Activated CD4-positive, alpha-beta memory T cell treated with anti-CD3 and anti-CD28 coated beads, Interleukin-2, amount 10 ng/mL, durations not matched to agents 7 days and 5 days (primary cell): ENCODE results near the gene TP63. TPM values are rescaled to one million over a fixed set of nuclear protein-coding genes. Genes with fewer than 3 reads are reported as not detected.
"Not testable (repeated sequence)": the region's sequence is repeated elsewhere in the genome, so short reads cannot be mapped to it uniquely, and the experiment has no call there.

Experiments used
- CTCF ChIA-PET: fragments of 350-600 bp; sonication (Branson Sonifier 250); formaldehyde crosslinking; loops from one replicate; lab custom pipeline; 2021; ENCODE audit warnings: antibody characterized with exemption, inconsistent platforms; lab: Charles Lee
- POLR2A ChIA-PET: fragments of 350-600 bp; sonication (Branson Sonifier 250); formaldehyde crosslinking; loops from one replicate; lab custom pipeline; 2021; ENCODE audit warnings: antibody characterized with exemption; lab: Charles Lee
- DNase-seq: peaks from one replicate; pipeline ENCODE4 v3.0.0-alpha.2; 2020
- H3K27ac Mint-ChIP-seq: one replicate; pipeline ENCODE4 v1.8.0; 2021; ENCODE audit warnings: mild to moderate bottlenecking, mixed read lengths
- H3K27me3 Mint-ChIP-seq: one replicate; pipeline ENCODE4 v1.8.0; 2021; ENCODE audit warnings: mixed read lengths
- H3K36me3 Mint-ChIP-seq: one replicate; pipeline ENCODE4 v1.8.0; 2021; ENCODE audit warnings: low read depth, mixed read lengths
- H3K4me1 Mint-ChIP-seq: one replicate; pipeline ENCODE4 v1.8.0; 2021; ENCODE audit warnings: mixed read lengths
- H3K4me3 Mint-ChIP-seq: one replicate; pipeline ENCODE4 v1.8.0; 2021; ENCODE audit warnings: mild to moderate bottlenecking, mixed read lengths
- H3K9me3 Mint-ChIP-seq: one replicate; pipeline ENCODE4 v1.8.0; 2021; ENCODE audit warnings: mixed read lengths
- total RNA-seq, 2 experiments: library from RNA; stranded (reverse); gene quantifications; one replicate each; pipeline ENCODE4 v1.2.3, GENCODE V29; 2021

TP63 gene
- total RNA-seq, 2 experiments from 2014 or later: 1.1 to 1.7 TPM

GRCh38 chr3:189632242-189632641, 1.1 kb downstream of the TP63 start:
- no peak overlapping the region for H3K4me3 Mint-ChIP-seq
- CTCF ChIA-PET: no interaction called here
- H3K36me3 Mint-ChIP-seq: no peaks in the 10 kb centered on the region
- H3K4me1 Mint-ChIP-seq: peaks cover 18% of the 10 kb centered on the region
- POLR2A ChIA-PET: no interaction called here
- DNase-seq: no peak
- no peaks in the 10 kb centered on the region for H3K9me3 Mint-ChIP-seq
- H3K27ac Mint-ChIP-seq: no peak overlapping the region
- H3K27me3 Mint-ChIP-seq: no peaks in the 10 kb centered on the region

GRCh38 chr3:189635339-189635738, 4.2 kb downstream of the TP63 start:
- CTCF ChIA-PET: no interaction called here

GRCh38 chr3:189636048-189636447, 4.9 kb downstream of the TP63 start:
- H3K9me3 Mint-ChIP-seq: no peaks in the 10 kb centered on the region
- no peak overlapping the region for H3K27ac Mint-ChIP-seq
- no peaks in the 10 kb centered on the region for H3K36me3 Mint-ChIP-seq
- CTCF ChIA-PET: no interaction called here
- H3K4me3 Mint-ChIP-seq: no peak overlapping the region
- H3K4me1 Mint-ChIP-seq: peaks cover 6% of the 10 kb centered on the region
- H3K27me3 Mint-ChIP-seq: no peaks in the 10 kb centered on the region
- POLR2A ChIA-PET: no interaction called here
- DNase-seq: no peak

More at GRCh38 chr3:189635339-189635738, 4.2 kb downstream of the TP63 start:
- POLR2A ChIA-PET: no interaction called here
- no peaks in the 10 kb centered on the region for H3K36me3 Mint-ChIP-seq
- H3K9me3 Mint-ChIP-seq: no peaks in the 10 kb centered on the region
- no peak for DNase-seq
- no peak overlapping the region for H3K27ac Mint-ChIP-seq
- no peak overlapping the region for H3K4me3 Mint-ChIP-seq
- no peaks in the 10 kb centered on the region for H3K27me3 Mint-ChIP-seq
- H3K4me1 Mint-ChIP-seq: peaks cover 12% of the 10 kb centered on the region

- H3K27ac Mint-ChIP-seq: no peak overlapping the region
- ChIA-PET CTCF (no interaction called here), POLR2A (no interaction called here)
- H3K9me3 Mint-ChIP-seq: no peaks in the 10 kb centered on the region
- no peaks in the 10 kb centered on the region for H3K36me3 Mint-ChIP-seq
- no peak overlapping the region for H3K4me3 Mint-ChIP-seq
- no peak for DNase-seq
- H3K27me3 Mint-ChIP-seq: no peaks in the 10 kb centered on the region
- H3K4me1 Mint-ChIP-seq: peaks cover 4% of the 10 kb centered on the region
Measured at GRCh38 chr3:189637750-189638149, 6.6 kb downstream of the TP63 start.

- Mint-ChIP-seq H3K4me1 (peaks cover 4% of the 10 kb centered on the region), H3K9me3 (no peaks in the 10 kb centered on the region), H3K27ac (no peak overlapping the region), H3K27me3 (no peaks in the 10 kb centered on the region), H3K36me3 (no peaks in the 10 kb centered on the region), H3K4me3 (no peak overlapping the region)
- DNase-seq: no peak
- CTCF ChIA-PET: no interaction called here
- POLR2A ChIA-PET: no interaction called here
Measured at GRCh38 chr3:189638276-189639031, 7.3 kb downstream of the TP63 start.

- no peaks in the 10 kb centered on the region for H3K36me3 Mint-ChIP-seq
- peaks cover 4% of the 10 kb centered on the region for H3K9me3 Mint-ChIP-seq
- H3K27ac Mint-ChIP-seq: no peak overlapping the region
- ChIA-PET CTCF (no interaction called here), POLR2A (no interaction called here)
- no peak for DNase-seq
- peaks cover 4% of the 10 kb centered on the region for H3K4me1 Mint-ChIP-seq
- no peaks in the 10 kb centered on the region for H3K27me3 Mint-ChIP-seq
- H3K4me3 Mint-ChIP-seq: no peak overlapping the region
Measured at GRCh38 chr3:189641776-189642175, 10.6 kb downstream of the TP63 start.

GRCh38 chr3:189646853-189647542, 15.8 kb downstream of the TP63 start:
- Mint-ChIP-seq H3K27ac (no peak overlapping the region), H3K9me3 (peaks cover 8% of the 10 kb centered on the region), H3K36me3 (peaks cover 5% of the 10 kb centered on the region), H3K4me1 (peaks cover 2% of the 10 kb centered on the region), H3K4me3 (no peak overlapping the region), H3K27me3 (no peaks in the 10 kb centered on the region)
- ChIA-PET CTCF (no interaction called here), POLR2A (no interaction called here)
- DNase-seq: no peak

- ChIA-PET POLR2A (no interaction called here), CTCF (no interaction called here)
- H3K4me1 Mint-ChIP-seq: no peaks in the 10 kb centered on the region
- no peak overlapping the region for H3K27ac Mint-ChIP-seq
- H3K9me3 Mint-ChIP-seq: peaks cover 10% of the 10 kb centered on the region
- no peak overlapping the region for H3K4me3 Mint-ChIP-seq
- peaks cover 5% of the 10 kb centered on the region for H3K36me3 Mint-ChIP-seq
- H3K27me3 Mint-ChIP-seq: peaks cover 4% of the 10 kb centered on the region
- no peak for DNase-seq
Measured at GRCh38 chr3:189652042-189652441, 20.9 kb downstream of the TP63 start.

GRCh38 chr3:189655617-189656016, 24.4 kb downstream of the TP63 start:
- Mint-ChIP-seq H3K9me3 (peaks cover 10% of the 10 kb centered on the region), H3K4me3 (no peak overlapping the region), H3K36me3 (peaks cover 4% of the 10 kb centered on the region), H3K4me1 (no peaks in the 10 kb centered on the region), H3K27ac (no peak overlapping the region), H3K27me3 (peaks cover 4% of the 10 kb centered on the region)
- ChIA-PET CTCF (no interaction called here), POLR2A (no interaction called here)
- DNase-seq: no peak

- no peaks in the 10 kb centered on the region for H3K36me3 Mint-ChIP-seq
- peaks cover 6% of the 10 kb centered on the region for H3K9me3 Mint-ChIP-seq
- POLR2A ChIA-PET: no interaction called here
- DNase-seq: no peak
- no peak overlapping the region for H3K4me3 Mint-ChIP-seq
- no peak overlapping the region for H3K27ac Mint-ChIP-seq
- H3K27me3 Mint-ChIP-seq: peaks cover 9% of the 10 kb centered on the region
- CTCF ChIA-PET: no interaction called here
- H3K4me1 Mint-ChIP-seq: no peaks in the 10 kb centered on the region
Measured at GRCh38 chr3:189659571-189659970, 28.4 kb downstream of the TP63 start.

- ChIA-PET CTCF (interaction anchor here (0.7 kb wide), 1 partner anchor 297 kb away, joined by 3 read pairs; no protein-coding TSS in a partner anchor), POLR2A (no interaction called here)
- H3K27ac Mint-ChIP-seq: no peak overlapping the region
- no peaks in the 10 kb centered on the region for H3K4me1 Mint-ChIP-seq
- no peaks in the 10 kb centered on the region for H3K36me3 Mint-ChIP-seq
- no peak overlapping the region for H3K4me3 Mint-ChIP-seq
- H3K9me3 Mint-ChIP-seq: no peaks in the 10 kb centered on the region
- DNase-seq: no peak
- peaks cover 5% of the 10 kb centered on the region for H3K27me3 Mint-ChIP-seq
Measured at GRCh38 chr3:189664311-189664710, 33.1 kb downstream of the TP63 start.

- CTCF ChIA-PET, H3K4me3 Mint-ChIP-seq, H3K27ac Mint-ChIP-seq, H3K36me3 Mint-ChIP-seq, H3K4me1 Mint-ChIP-seq, H3K27me3 Mint-ChIP-seq, DNase-seq, H3K9me3 Mint-ChIP-seq, POLR2A ChIA-PET: not testable (repeated sequence)
Measured at GRCh38 chr3:189672346-189672745, 41.2 kb downstream of the TP63 start.

- POLR2A ChIA-PET: no interaction called here
- Mint-ChIP-seq H3K9me3 (peaks cover 5% of the 10 kb centered on the region), H3K36me3 (no peaks in the 10 kb centered on the region), H3K27me3 (peaks cover 9% of the 10 kb centered on the region), H3K27ac (no peak overlapping the region), H3K4me3 (no peak overlapping the region), H3K4me1 (no peaks in the 10 kb centered on the region)
- CTCF ChIA-PET: no interaction called here
- no peak for DNase-seq
Measured at GRCh38 chr3:189673535-189673934, 42.3 kb downstream of the TP63 start.
